HAP-1 (cell line): ENCODE measurements around the gene TPBGL.

Experiments used
- DNase-seq, 2 experiments: peaks; one replicate each; pipeline ENCODE4 v3.0.0-alpha.2; 2016 to 2020; ENCODE audit warnings: low spot score in 2 of 2
- H3K27me3 ChIP-seq: fragments of 250-450 bp; sonication (Bioruptor Pico); 2 replicates; pipeline ENCODE4 v1.5.1; 2020; ENCODE audit warnings: low read depth, mild to moderate bottlenecking, moderate library complexity
- H3K36me3 ChIP-seq: fragments of 250-450 bp; sonication (Bioruptor Pico); replicated peaks from 2 replicates; pipeline ENCODE4 v1.5.1; 2020; ENCODE audit warnings: mild to moderate bottlenecking
- H3K4me1 ChIP-seq: fragments of 250-450 bp; sonication (Bioruptor Pico); 2 replicates; pipeline ENCODE4 v1.5.1; 2020; ENCODE audit warnings: mild to moderate bottlenecking
- H3K4me3 ChIP-seq: fragments of 250-450 bp; sonication (Bioruptor Pico); 2 replicates; pipeline ENCODE4 v1.5.1; 2020; ENCODE audit warnings: mild to moderate bottlenecking, moderate library complexity
- H3K9me3 ChIP-seq: fragments of 250-450 bp; sonication (Bioruptor Pico); 2 replicates; pipeline ENCODE4 v1.5.1; 2020; ENCODE audit warnings: mild to moderate bottlenecking, moderate library complexity
- in situ Hi-C: fragments of 300-500 bp; cut with MboI; formaldehyde crosslinking; loops from 3 replicates; pipeline ENCODE4 v1.14.3; 2020; ENCODE audit warnings: low sequenced_read_pairs, inconsistent platforms, mixed read lengths

Gene TPBGL

GRCh38 chr11:75276186-75276585, 35.6 kb downstream of the TPBGL start:
- Histone ChIP-seq H3K9me3 (no peaks in the 10 kb centered on the region), H3K4me3 (no peak overlapping the region), H3K36me3 (no peaks in the 10 kb centered on the region), H3K4me1 (no peaks in the 10 kb centered on the region), H3K27me3 (no peaks in the 10 kb centered on the region)
- in situ Hi-C loops: loop anchor here (5.0 to 10.0 kb wide), 2 partner anchors 106 to 259 kb away; no protein-coding TSS in a partner anchor
- DNase-seq: no peak

- Histone ChIP-seq H3K27me3 (no peaks in the 10 kb centered on the region), H3K9me3 (no peaks in the 10 kb centered on the region), H3K4me1 (no peaks in the 10 kb centered on the region), H3K36me3 (no peaks in the 10 kb centered on the region), H3K4me3 (no peak overlapping the region)
- no peak for DNase-seq
- in situ Hi-C loops: loop anchor here (5.0 to 10.0 kb wide), 2 partner anchors 106 to 258 kb away; no protein-coding TSS in a partner anchor
These were observed 36.1 kb downstream of the TPBGL start for GRCh38 chr11:75276686-75277085.

- in situ Hi-C loops: loop anchor here (5.0 to 10.0 kb wide), 2 partner anchors 105 to 257 kb away; no protein-coding TSS in a partner anchor
- Histone ChIP-seq H3K4me3 (no peak overlapping the region), H3K36me3 (no peaks in the 10 kb centered on the region), H3K4me1 (no peaks in the 10 kb centered on the region), H3K9me3 (no peaks in the 10 kb centered on the region), H3K27me3 (no peaks in the 10 kb centered on the region)
- DNase-seq: peak in 1 of 2 experiments; percentile 1
These were observed 36.7 kb downstream of the TPBGL start for GRCh38 chr11:75277211-75277805.

- Histone ChIP-seq H3K36me3 (no peaks in the 10 kb centered on the region), H3K4me3 (no peak overlapping the region), H3K4me1 (no peaks in the 10 kb centered on the region), H3K27me3 (no peaks in the 10 kb centered on the region), H3K9me3 (no peaks in the 10 kb centered on the region)
- in situ Hi-C loops: loop anchor here (5.0 to 10.0 kb wide), 2 partner anchors 104 to 257 kb away; no protein-coding TSS in a partner anchor
- DNase-seq: no peak
These were observed 37.6 kb downstream of the TPBGL start for GRCh38 chr11:75277991-75278790.

GRCh38 chr11:75279273-75279672, 38.7 kb downstream of the TPBGL start:
- H3K4me3 ChIP-seq: no peak overlapping the region
- H3K36me3 ChIP-seq: no peaks in the 10 kb centered on the region
- no peak for DNase-seq
- in situ Hi-C loops: loop anchor here (5.0 to 10.0 kb wide), 2 partner anchors 103 to 256 kb away; no protein-coding TSS in a partner anchor
- H3K4me1 ChIP-seq: no peaks in the 10 kb centered on the region
- no peaks in the 10 kb centered on the region for H3K27me3 ChIP-seq
- no peaks in the 10 kb centered on the region for H3K9me3 ChIP-seq

GRCh38 chr11:75280227-75280701, 39.7 kb downstream of the TPBGL start:
- in situ Hi-C loops: no loop called here
- no peaks in the 10 kb centered on the region for H3K27me3 ChIP-seq
- no peaks in the 10 kb centered on the region for H3K4me1 ChIP-seq
- H3K9me3 ChIP-seq: no peaks in the 10 kb centered on the region
- no peaks in the 10 kb centered on the region for H3K36me3 ChIP-seq
- no peak overlapping the region for H3K4me3 ChIP-seq
- DNase-seq: peak; percentile 36 to 84

- H3K9me3 ChIP-seq: no peaks in the 10 kb centered on the region
- no peaks in the 10 kb centered on the region for H3K36me3 ChIP-seq
- no peak for DNase-seq
- H3K4me3 ChIP-seq: no peak overlapping the region
- in situ Hi-C loops: no loop called here
- H3K4me1 ChIP-seq: no peaks in the 10 kb centered on the region
- no peaks in the 10 kb centered on the region for H3K27me3 ChIP-seq
These were observed 40.3 kb downstream of the TPBGL start for GRCh38 chr11:75280770-75281468.

GRCh38 chr11:75281469-75282095, 41.0 kb downstream of the TPBGL start:
- H3K27me3 ChIP-seq: no peaks in the 10 kb centered on the region
- no peaks in the 10 kb centered on the region for H3K9me3 ChIP-seq
- no peaks in the 10 kb centered on the region for H3K36me3 ChIP-seq
- H3K4me3 ChIP-seq: no peak overlapping the region
- in situ Hi-C loops: no loop called here
- H3K4me1 ChIP-seq: no peaks in the 10 kb centered on the region
- DNase-seq: no peak

GRCh38 chr11:75283391-75283931, 42.9 kb downstream of the TPBGL start:
- no peaks in the 10 kb centered on the region for H3K4me1 ChIP-seq
- H3K27me3 ChIP-seq: no peaks in the 10 kb centered on the region
- no peak for DNase-seq
- H3K4me3 ChIP-seq: no peak overlapping the region
- no peaks in the 10 kb centered on the region for H3K9me3 ChIP-seq
- no peaks in the 10 kb centered on the region for H3K36me3 ChIP-seq
- in situ Hi-C loops: no loop called here

- in situ Hi-C loops: no loop called here
- H3K36me3 ChIP-seq: no peaks in the 10 kb centered on the region
- H3K4me3 ChIP-seq: no peak overlapping the region
- no peaks in the 10 kb centered on the region for H3K27me3 ChIP-seq
- no peaks in the 10 kb centered on the region for H3K9me3 ChIP-seq
- no peaks in the 10 kb centered on the region for H3K4me1 ChIP-seq
- DNase-seq: no peak
These were observed 45.3 kb downstream of the TPBGL start for GRCh38 chr11:75285776-75286360.

- no peak for DNase-seq
- Histone ChIP-seq H3K4me1 (no peaks in the 10 kb centered on the region), H3K4me3 (no peak overlapping the region), H3K9me3 (no peaks in the 10 kb centered on the region), H3K27me3 (no peaks in the 10 kb centered on the region), H3K36me3 (no peaks in the 10 kb centered on the region)
- in situ Hi-C loops: no loop called here
These were observed 46.4 kb downstream of the TPBGL start for GRCh38 chr11:75286826-75287465.

- Histone ChIP-seq H3K36me3 (no peaks in the 10 kb centered on the region), H3K27me3 (no peaks in the 10 kb centered on the region), H3K9me3 (no peaks in the 10 kb centered on the region), H3K4me3 (no peak overlapping the region), H3K4me1 (no peaks in the 10 kb centered on the region)
- DNase-seq: no peak
- in situ Hi-C loops: no loop called here
These were observed 47.0 kb downstream of the TPBGL start for GRCh38 chr11:75287579-75287978.

GRCh38 chr11:75289511-75289760, 48.9 kb downstream of the TPBGL start:
- Histone ChIP-seq H3K9me3 (no peaks in the 10 kb centered on the region), H3K4me3 (no peak overlapping the region), H3K36me3 (no peaks in the 10 kb centered on the region), H3K4me1 (no peaks in the 10 kb centered on the region), H3K27me3 (no peaks in the 10 kb centered on the region)
- in situ Hi-C loops: no loop called here
- DNase-seq: no peak
